Testis (tissue), 2 donors: Measurements from ENCODE around the gene CAMK2B.

Experiments
- POLR2A ChIP-seq: fragments of 450-650 bp; IDR thresholded peaks from one replicate; pipeline ENCODE4 v1.6.1; 2017; ENCODE audit warnings: antibody characterized with exemption, mild to moderate bottlenecking, moderate library complexity
- TF ChIP-seq, protein P1 (sequence below), 3 experiments: fragments of 450-650 bp in 2 of 3; fragments of 200-600 bp in 1 of 3; sonication (generic) in 1 of 3; IDR thresholded peaks; one replicate each; pipeline ENCODE4 v1.5.1; 2016 to 2019; ENCODE audit warnings: antibody characterized with exemption in 3 of 3, mild to moderate bottlenecking in 2 of 3, moderate library complexity in 1 of 3

GRCh38 chr7:44313016-44313415, 12.4 kb downstream of the CAMK2B start:
- TF ChIP-seq, protein P1, sequence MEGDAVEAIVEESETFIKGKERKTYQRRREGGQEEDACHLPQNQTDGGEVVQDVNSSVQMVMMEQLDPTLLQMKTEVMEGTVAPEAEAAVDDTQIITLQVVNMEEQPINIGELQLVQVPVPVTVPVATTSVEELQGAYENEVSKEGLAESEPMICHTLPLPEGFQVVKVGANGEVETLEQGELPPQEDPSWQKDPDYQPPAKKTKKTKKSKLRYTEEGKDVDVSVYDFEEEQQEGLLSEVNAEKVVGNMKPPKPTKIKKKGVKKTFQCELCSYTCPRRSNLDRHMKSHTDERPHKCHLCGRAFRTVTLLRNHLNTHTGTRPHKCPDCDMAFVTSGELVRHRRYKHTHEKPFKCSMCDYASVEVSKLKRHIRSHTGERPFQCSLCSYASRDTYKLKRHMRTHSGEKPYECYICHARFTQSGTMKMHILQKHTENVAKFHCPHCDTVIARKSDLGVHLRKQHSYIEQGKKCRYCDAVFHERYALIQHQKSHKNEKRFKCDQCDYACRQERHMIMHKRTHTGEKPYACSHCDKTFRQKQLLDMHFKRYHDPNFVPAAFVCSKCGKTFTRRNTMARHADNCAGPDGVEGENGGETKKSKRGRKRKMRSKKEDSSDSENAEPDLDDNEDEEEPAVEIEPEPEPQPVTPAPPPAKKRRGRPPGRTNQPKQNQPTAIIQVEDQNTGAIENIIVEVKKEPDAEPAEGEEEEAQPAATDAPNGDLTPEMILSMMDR (IDR thresholded peaks at IDR 0.05) = no peak
- no peak for TF ChIP-seq POLR2A
